Keratinocyte (primary cell): Measurements from ENCODE around the gene CDK17. TPM values are rescaled to one million over a fixed set of nuclear protein-coding genes. Genes with fewer than 3 reads are reported as not detected.

Experiments used
- DNase-seq: peaks from one replicate; pipeline ENCODE4 v3.0.0-alpha.2; 2011; ENCODE audit warnings: low read depth, missing footprints, low spot score
- FAIRE-seq: peaks from 2 replicates; lab custom pipeline; 2011; peaks lifted over from hg19 to GRCh38; lab: Jason Lieb, UNC
- H2AFZ ChIP-seq: 2 replicates; pipeline ENCODE4 v1.6.0; 2012; ENCODE audit warnings: low read length, control low read depth, inconsistent platforms; ENCODE audit not compliant: control insufficient read depth
- H3K27ac ChIP-seq: 2 replicates; pipeline ENCODE4 v1.5.1; 2011; ENCODE audit warnings: low read length; ENCODE audit not compliant: control insufficient read depth, insufficient read depth
- H3K27me3 ChIP-seq: 3 replicates; pipeline ENCODE4 v1.6.0; 2011; ENCODE audit warnings: low read length; ENCODE audit not compliant: control insufficient read depth, insufficient read depth; ENCODE audit errors: extremely low read depth
- H3K36me3 ChIP-seq, 2 experiments: 2 replicates in 1 of 2; 3 replicates in 1 of 2; pipeline ENCODE4 v1.5.1; 2011; ENCODE audit warnings: low read length in 2 of 2, mild to moderate bottlenecking in 1 of 2; ENCODE audit not compliant: control insufficient read depth in 2 of 2, insufficient read depth in 2 of 2; ENCODE audit errors: extremely low read depth in 1 of 2
- H3K4me1 ChIP-seq: 3 replicates; pipeline ENCODE4 v1.5.1; 2011; ENCODE audit warnings: low read length; ENCODE audit not compliant: control insufficient read depth, insufficient read depth; ENCODE audit errors: extremely low read depth
- H3K4me2 ChIP-seq: 3 replicates; pipeline ENCODE4 v1.6.0; 2011; ENCODE audit warnings: low read depth, low read length; ENCODE audit not compliant: control insufficient read depth, insufficient read depth; ENCODE audit errors: extremely low read depth
- H3K4me3 ChIP-seq, 3 experiments: fragments of 200-600 bp in 1 of 3; sonication (generic) in 1 of 3; 2 replicates in 2 of 3; 3 replicates in 1 of 3; pipeline ENCODE4 v1.5.1; 2011 to 2016; ENCODE audit warnings: low read length in 3 of 3, mild to moderate bottlenecking in 3 of 3, control low read depth in 2 of 3, inconsistent platforms in 1 of 3, low read depth in 1 of 3, mixed read lengths in 1 of 3, mixed run types in 1 of 3, moderate library complexity in 1 of 3; ENCODE audit not compliant: control insufficient read depth in 2 of 3, insufficient read depth in 2 of 3; ENCODE audit errors: extremely low read depth in 1 of 3
- H3K79me2 ChIP-seq: 2 replicates; pipeline ENCODE4 v1.6.0; 2012; ENCODE audit warnings: low read length; ENCODE audit not compliant: control insufficient read depth, insufficient read depth
- H3K9ac ChIP-seq: 3 replicates; pipeline ENCODE4 v1.6.0; 2011; ENCODE audit warnings: low read length; ENCODE audit not compliant: control insufficient read depth, insufficient read depth; ENCODE audit errors: extremely low read depth
- H3K9me1 ChIP-seq: 3 replicates; pipeline ENCODE4 v1.6.0; 2011; ENCODE audit warnings: low read length; ENCODE audit not compliant: control insufficient read depth, insufficient read depth; ENCODE audit errors: extremely low read depth
- H3K9me3 ChIP-seq: 2 replicates; pipeline ENCODE4 v1.5.1; 2012; ENCODE audit warnings: low read depth, low read length; ENCODE audit not compliant: control insufficient read depth
- H4K20me1 ChIP-seq: 3 replicates; pipeline ENCODE4 v1.6.0; 2011; ENCODE audit warnings: low read length; ENCODE audit not compliant: control insufficient read depth, insufficient read depth; ENCODE audit errors: extremely low read depth
- CTCF ChIP-seq, 3 experiments: IDR thresholded peaks in 1 of 3; conservative IDR thresholded peaks in 1 of 3; optimal IDR thresholded peaks in 1 of 3; 2 replicates in 2 of 3; 3 replicates in 1 of 3; pipeline versions ENCODE3 to v1.5.1; 2011; ENCODE audit warnings: low read length in 3 of 3, mild to moderate bottlenecking in 3 of 3, moderate library complexity in 2 of 3, control low read depth in 1 of 3, inconsistent platforms in 1 of 3; ENCODE audit not compliant: insufficient read depth in 2 of 3; ENCODE audit errors: extremely low read depth in 1 of 3
- EZH2 ChIP-seq: IDR thresholded peaks from one replicate; pipeline ENCODE4 v1.6.1; 2012; ENCODE audit warnings: inconsistent platforms, mild to moderate bottlenecking, low read length, moderate library complexity
- dilution Hi-C: fragments of 300-500 bp; cut with MboI; formaldehyde crosslinking; loops from one replicate; pipeline ENCODE4 v1.7.0; 2020; ENCODE audit warnings: low sequenced_read_pairs; ENCODE audit not compliant: extremely low pct_ligation_motif_present
- polyA plus RNA-seq, 5 experiments: library from polyadenylated mRNA; depleted of rRNA in 3 of 5; stranded (reverse) in 3 of 5; stranded (forward) in 1 of 5; unstranded in 1 of 5; fragments of >200 nt; gene quantifications; 1 replicate in 1 of 5; 2 replicates in 3 of 5; 3 replicates in 1 of 5; pipeline versions ENCODE4 v1.2.1 to v1.2.3, GENCODE V29; 2011 to 2012; ENCODE audit warnings: missing spikeins in 2 of 5, low read depth in 1 of 5, low replicate concordance in 1 of 5

CDK17 gene
- polyA plus RNA-seq, 1 donor (not counting 4 experiments of a cell fraction or from before 2014, with no cell fraction given): 33.0 TPM

GRCh38 chr12:96376865-96377264, 23.4 kb downstream of the CDK17 start:
- Histone ChIP-seq H2AFZ (no peak overlapping the region), H3K27ac (no peak overlapping the region), H3K4me1 (peaks cover 4% of the 10 kb centered on the region), H3K4me2 (no peak overlapping the region), H3K9me3 (no peaks in the 10 kb centered on the region), H3K36me3 (no peaks in the 10 kb centered on the region), H3K4me3 (no peak overlapping the region), H3K9me1 (no peaks in the 10 kb centered on the region), H4K20me1 (peaks cover 6% of the 10 kb centered on the region), H3K9ac (no peak overlapping the region), H3K79me2 (peaks cover 97% of the 10 kb centered on the region), H3K27me3 (no peaks in the 10 kb centered on the region)
- TF ChIP-seq EZH2 (no peak), CTCF (optimal IDR thresholded peaks at IDR 0.05 in 1 of 3, IDR thresholded peaks at IDR 0.05 in 1 of 3, conservative IDR thresholded peaks at IDR 0.05 in 1 of 3; ENCODE audit: extremely low read depth in 1 of 3, insufficient read depth in 2 of 3, low read length in 3 of 3) (no peak)
- FAIRE-seq: no peak
- no peak for DNase-seq
- dilution Hi-C loops: no loop called here

- no peak for DNase-seq
- Histone ChIP-seq H3K9me1 (no peaks in the 10 kb centered on the region), H3K36me3 (no peaks in the 10 kb centered on the region), H4K20me1 (peaks cover 6% of the 10 kb centered on the region), H3K9me3 (no peaks in the 10 kb centered on the region), H3K9ac (no peak overlapping the region), H3K4me3 (no peak overlapping the region), H3K4me1 (peaks cover 4% of the 10 kb centered on the region), H2AFZ (no peak overlapping the region), H3K79me2 (peaks cover 97% of the 10 kb centered on the region), H3K4me2 (no peak overlapping the region), H3K27me3 (no peaks in the 10 kb centered on the region), H3K27ac (no peak overlapping the region)
- dilution Hi-C loops: no loop called here
- TF ChIP-seq CTCF (optimal IDR thresholded peaks at IDR 0.05 in 1 of 3, IDR thresholded peaks at IDR 0.05 in 1 of 3, conservative IDR thresholded peaks at IDR 0.05 in 1 of 3; ENCODE audit: extremely low read depth in 1 of 3, insufficient read depth in 2 of 3, low read length in 3 of 3): no peak
- no peak for TF ChIP-seq EZH2
- FAIRE-seq: no peak
Observed at GRCh38 chr12:96375841-96376604, 24.2 kb downstream of the CDK17 start.
